Activated CD8-positive, alpha-beta T cell treated with anti-CD3 and anti-CD28 coated beads for 36 hours (primary cell): ENCODE results near the gene EOGT. TPM values are rescaled to one million over a fixed set of nuclear protein-coding genes. Genes with fewer than 3 reads are reported as not detected.

Experiments used
- ATAC-seq: fragments of 200-7000 bp; cut with Tn5 transposase; one replicate; pipeline ENCODE4 v1.10.0; 2021; ENCODE audit warnings: mild to moderate bottlenecking, moderate library complexity
- CTCF ChIA-PET: fragments of 350-600 bp; sonication (Branson Sonifier 250); formaldehyde crosslinking; loops from one replicate; lab custom pipeline; 2021; ENCODE audit warnings: antibody characterized with exemption; lab: Charles Lee
- POLR2A ChIA-PET: fragments of 350-600 bp; sonication (Branson Sonifier 250); formaldehyde crosslinking; loops from one replicate; lab custom pipeline; 2021; ENCODE audit warnings: antibody characterized with exemption; lab: Charles Lee
- DNase-seq: peaks from one replicate; pipeline ENCODE4 v3.0.0-alpha.2; 2020
- H3K27ac Mint-ChIP-seq: one replicate; pipeline ENCODE4 v1.8.0; 2021; ENCODE audit warnings: mild to moderate bottlenecking, mixed read lengths
- H3K27me3 Mint-ChIP-seq: one replicate; pipeline ENCODE4 v1.8.0; 2021; ENCODE audit warnings: mixed read lengths
- H3K36me3 Mint-ChIP-seq: one replicate; pipeline ENCODE4 v1.8.0; 2021; ENCODE audit warnings: low read depth, mixed read lengths
- H3K4me1 Mint-ChIP-seq: one replicate; pipeline ENCODE4 v1.8.0; 2021; ENCODE audit warnings: low read depth, mixed read lengths
- H3K4me3 Mint-ChIP-seq: one replicate; pipeline ENCODE4 v1.8.0; 2021; ENCODE audit warnings: mild to moderate bottlenecking, moderate library complexity, mixed read lengths
- H3K9me3 Mint-ChIP-seq: one replicate; pipeline ENCODE4 v1.8.0; 2021; ENCODE audit warnings: mixed read lengths
- CTCF ChIP-seq: fragments of 200-600 bp; IDR thresholded peaks from one replicate; pipeline ENCODE4 v1.8.0; 2022; ENCODE audit warnings: antibody characterized with exemption, mild to moderate bottlenecking
- intact Hi-C: fragments of 100-400 bp; cut with micrococcal nuclease; formaldehyde crosslinking; loops from one replicate; pipeline ENCODE4 v1.10.0; 2022
- total RNA-seq, 2 experiments: library from RNA; stranded (reverse); gene quantifications; one replicate each; pipeline ENCODE4 v1.2.3, GENCODE V29; 2021

EOGT gene
- total RNA-seq, result 1 to 10 TPM; 4.3 to 4.9 TPM

- H3K9me3 Mint-ChIP-seq, result peaks cover 1% of the 10 kb centered on the region
- peaks cover 20% of the 10 kb centered on the region for H3K4me1 Mint-ChIP-seq
- ATAC-seq (peak; percentile 81), DNase-seq (peak; percentile 84)
- POLR2A ChIA-PET, result interaction anchor here (0.6 to 1.4 kb wide), 6 partner anchors 16 to 1567 kb away, joined by 3 to 5 read pairs (median 4); partner anchors contain the start of gene TMF1
- peaks cover 13% of the 10 kb centered on the region for H3K36me3 Mint-ChIP-seq
- peak; percentile 59 for TF ChIP-seq CTCF
- intact Hi-C loops, result no loop called here
- peak within 1 kb of the TSS; percentile 80 for H3K4me3 Mint-ChIP-seq
- CTCF ChIA-PET, result interaction anchor here (0.6 to 1.4 kb wide), 5 partner anchors 10 to 76 kb away, joined by 3 to 4 read pairs (median 3); no protein-coding TSS in a partner anchor
- peak within 1 kb of the TSS; percentile 83 for H3K27ac Mint-ChIP-seq
- no peaks in the 10 kb centered on the region for H3K27me3 Mint-ChIP-seq
Measured at GRCh38 chr3:69013253-69014021, at the start of gene EOGT. TSS of gene EOGT (minus strand) at chr3:69013684. CDS start at chr3:69009846, 3,838 bp downstream.

GRCh38 chr3:69059688-69060087 is 46.2 kb upstream of the EOGT start:
- Mint-ChIP-seq H3K27ac (peak overlapping the region; percentile 93), H3K9me3 (peaks cover 6% of the 10 kb centered on the region), H3K36me3 (peaks cover 59% of the 10 kb centered on the region), H3K27me3 (no peaks in the 10 kb centered on the region), H3K4me3 (no peak overlapping the region), H3K4me1 (peaks cover 38% of the 10 kb centered on the region)
- intact Hi-C loops, result no loop called here
- ChIA-PET CTCF (interaction anchor here (1.0 to 1.6 kb wide), 4 partner anchors 21 to 247 kb away, joined by 3 to 4 read pairs (median 4); partner anchors contain the start of gene UBA3), POLR2A (interaction anchor here (0.6 to 1.7 kb wide), 5 partner anchors 8 to 35 kb away, joined by 3 to 7 read pairs (median 4); partner anchors contain the start of gene TMF1)
- no peak for TF ChIP-seq CTCF
- DNase-seq (no peak), ATAC-seq (no peak)

- intact Hi-C loops, result no loop called here
- DNase-seq (no peak), ATAC-seq (no peak)
- Mint-ChIP-seq H3K4me3 (no peak overlapping the region), H3K4me1 (peaks cover 31% of the 10 kb centered on the region), H3K27ac (peak overlapping the region; percentile 93), H3K9me3 (peaks cover 6% of the 10 kb centered on the region), H3K27me3 (no peaks in the 10 kb centered on the region), H3K36me3 (peaks cover 57% of the 10 kb centered on the region)
- ChIA-PET POLR2A (interaction anchor here (0.6 to 1.2 kb wide), 5 partner anchors 11 to 43 kb away, joined by 3 to 5 read pairs (median 3); no protein-coding TSS in a partner anchor), CTCF (interaction anchor here (1.3 kb wide), 1 partner anchor 62 kb away, joined by 3 read pairs; no protein-coding TSS in a partner anchor)
- no peak for TF ChIP-seq CTCF
Measured at GRCh38 chr3:69058947-69059224, 45.4 kb upstream of the EOGT start.

DNA sequence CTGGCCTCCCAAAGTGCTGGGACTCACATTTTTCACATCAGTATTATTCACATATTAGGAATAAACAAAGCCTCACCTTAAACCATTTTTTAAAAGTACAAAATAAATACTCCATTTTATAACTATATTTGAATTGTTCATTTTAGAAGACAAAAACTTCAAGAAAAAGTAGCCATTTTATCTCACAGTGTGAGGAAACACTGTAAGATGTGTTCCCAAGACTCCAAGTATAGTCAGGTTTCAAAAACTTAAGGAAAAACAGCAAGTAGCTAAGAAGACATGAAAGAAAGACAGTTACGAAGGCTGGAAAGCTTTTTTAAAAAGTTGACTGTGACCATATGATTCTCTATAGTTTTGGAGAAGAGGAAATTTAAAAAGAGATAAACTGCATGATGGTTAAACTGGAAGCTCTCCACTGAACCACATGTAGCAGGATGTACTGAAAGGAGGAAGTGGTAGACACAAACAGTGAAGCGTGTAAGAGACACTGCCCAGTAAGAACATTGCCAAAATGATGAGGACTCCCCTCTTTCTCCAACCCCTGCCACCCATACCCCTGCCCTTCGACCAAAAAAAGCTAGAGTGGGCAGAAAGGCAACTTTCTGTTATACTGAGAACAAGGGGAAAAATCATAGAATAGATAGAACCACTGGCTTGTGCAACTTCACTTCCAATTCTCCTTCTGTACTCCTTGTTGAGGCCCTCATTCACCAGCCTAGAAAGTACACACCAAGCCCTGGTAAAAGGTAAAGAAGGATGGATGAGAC is 44.9 kb upstream of the EOGT start:
- H3K4me1 Mint-ChIP-seq, result peaks cover 28% of the 10 kb centered on the region
- POLR2A ChIA-PET, result interaction anchor here (0.6 to 1.1 kb wide), 5 partner anchors 17 to 1678 kb away, joined by 3 to 5 read pairs (median 3); no protein-coding TSS in a partner anchor
- peaks cover 54% of the 10 kb centered on the region for H3K36me3 Mint-ChIP-seq
- CTCF ChIA-PET, result interaction anchor here (0.7 to 1.3 kb wide), 2 partner anchors 61 to 63 kb away, joined by 3 read pairs; no protein-coding TSS in a partner anchor
- H3K9me3 Mint-ChIP-seq, result peaks cover 6% of the 10 kb centered on the region
- peak; percentile 90 for ATAC-seq
- peak overlapping the region; percentile 93 for H3K27ac Mint-ChIP-seq
- no peak for TF ChIP-seq CTCF
- no peaks in the 10 kb centered on the region for H3K27me3 Mint-ChIP-seq
- H3K4me3 Mint-ChIP-seq, result no peak overlapping the region
- intact Hi-C loops, result no loop called here
- DNase-seq, result no peak
